HG02759 (cell line): Measurements from ENCODE around the gene NISCH.

Experiments
- ATAC-seq: cut with Tn5 transposase; IDR thresholded peaks from one replicate; pipeline ENCODE4 v1.9.1; 2021; ENCODE audit warnings: mild to moderate bottlenecking, moderate library complexity; ENCODE audit not compliant: unreplicated experiment

Gene NISCH

GRCh38 chr3:52509753-52510328 is 54.4 kb downstream of the NISCH start:
- ATAC-seq: no peak

GRCh38 chr3:52511509-52511908 is 56.1 kb downstream of the NISCH start:
- no peak for ATAC-seq

GRCh38 chr3:52512105-52512504 is 56.7 kb downstream of the NISCH start:
- no peak for ATAC-seq

- ATAC-seq: no peak
Observed at GRCh38 chr3:52512727-52513126, 57.3 kb downstream of the NISCH start.

GRCh38 chr3:52513281-52513680 is 57.9 kb downstream of the NISCH start:
- ATAC-seq: no peak

GRCh38 chr3:52514576-52514975 is 59.2 kb downstream of the NISCH start:
- no peak for ATAC-seq

GRCh38 chr3:52515192-52515591 is 59.8 kb downstream of the NISCH start:
- ATAC-seq: no peak

- no peak for ATAC-seq
Observed at GRCh38 chr3:52516509-52517195, 61.2 kb downstream of the NISCH start.

GRCh38 chr3:52517796-52518722 is 62.7 kb downstream of the NISCH start:
- no peak for ATAC-seq

GRCh38 chr3:52518723-52519444 is 63.5 kb downstream of the NISCH start:
- ATAC-seq: no peak

- no peak for ATAC-seq
Observed at GRCh38 chr3:52519445-52520140, 64.2 kb downstream of the NISCH start.

GRCh38 chr3:52520141-52520667 is 64.8 kb downstream of the NISCH start:
- ATAC-seq: no peak

GRCh38 chr3:52520716-52521487 is 65.5 kb downstream of the NISCH start:
- ATAC-seq: no peak

- ATAC-seq: no peak
Observed at GRCh38 chr3:52521488-52521824, 66.1 kb downstream of the NISCH start.

GRCh38 chr3:52521881-52522650 is 66.7 kb downstream of the NISCH start:
- ATAC-seq: no peak

GRCh38 chr3:52522651-52523251 is 67.3 kb downstream of the NISCH start:
- ATAC-seq: no peak

- ATAC-seq: no peak
Observed at GRCh38 chr3:52523386-52524257, 68.2 kb downstream of the NISCH start.
